ENCODE measurements around the gene ANKRD12. TPM values are rescaled to one million over a fixed set of nuclear protein-coding genes. Genes with fewer than 3 reads are reported as not detected.
"Not testable (repeated sequence)": the region's sequence is repeated elsewhere in the genome, so short reads cannot be mapped to it uniquely, and the experiment has no call there.

The ANKRD12 gene
- total RNA-seq, 1 donor from 2014 or later: 135 TPM

DNA sequence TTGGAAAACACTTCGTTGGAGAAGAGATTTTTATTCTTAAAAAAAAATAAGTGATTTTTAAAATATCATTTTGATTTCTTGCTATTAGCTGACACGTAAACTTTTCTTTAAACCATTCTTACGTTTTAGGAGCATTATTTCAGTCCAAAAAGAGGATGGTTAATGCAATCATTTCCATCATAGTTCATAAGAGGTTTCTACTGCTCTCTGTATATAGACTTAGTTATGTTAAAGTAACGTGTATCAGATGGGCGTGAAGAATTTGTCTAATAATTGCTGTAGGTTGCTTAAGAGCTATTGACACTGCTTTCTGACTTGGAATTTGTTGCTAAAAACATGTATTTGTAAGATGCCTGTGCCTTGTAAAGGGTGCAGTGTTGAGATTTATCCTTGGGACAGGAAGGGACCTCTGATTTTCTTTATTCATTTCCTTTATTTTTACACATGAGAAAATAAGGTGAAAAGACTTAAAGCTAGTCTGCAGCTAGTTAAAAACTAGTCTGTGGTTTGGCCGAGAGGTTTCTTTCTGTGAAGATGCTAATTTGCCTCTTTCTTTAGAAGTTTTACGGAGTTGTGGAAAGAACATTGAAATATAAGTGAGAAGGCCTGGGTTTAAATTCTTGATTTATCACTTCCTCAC lies 2.9 kb downstream of the ANKRD12 start:
- DNase-seq (ENCODE audit: low spot score in 2 of 2) (no peak), FAIRE-seq (no peak)

DNA sequence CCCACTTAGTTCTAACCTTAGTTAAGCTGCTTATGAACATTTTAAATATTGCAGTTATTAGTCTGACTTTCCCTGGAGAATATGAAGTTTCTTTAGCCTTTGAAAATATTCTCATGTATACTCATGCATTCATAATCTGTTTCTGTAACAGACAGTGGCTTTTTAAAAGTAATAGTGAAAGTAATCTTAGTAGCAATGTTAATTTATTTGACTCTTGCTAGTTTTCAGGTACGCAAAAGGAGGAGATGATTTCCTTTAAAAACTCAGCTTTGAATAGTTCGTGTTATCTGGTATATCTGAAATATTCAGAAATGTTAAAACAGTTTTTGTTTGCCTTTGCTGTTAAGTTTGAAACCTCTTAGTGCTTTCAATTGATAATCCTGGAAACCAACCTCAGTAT lies 3.8 kb downstream of the ANKRD12 start:
- DNase-seq (ENCODE audit: low spot score in 2 of 2): no peak
- FAIRE-seq: no peak

DNA sequence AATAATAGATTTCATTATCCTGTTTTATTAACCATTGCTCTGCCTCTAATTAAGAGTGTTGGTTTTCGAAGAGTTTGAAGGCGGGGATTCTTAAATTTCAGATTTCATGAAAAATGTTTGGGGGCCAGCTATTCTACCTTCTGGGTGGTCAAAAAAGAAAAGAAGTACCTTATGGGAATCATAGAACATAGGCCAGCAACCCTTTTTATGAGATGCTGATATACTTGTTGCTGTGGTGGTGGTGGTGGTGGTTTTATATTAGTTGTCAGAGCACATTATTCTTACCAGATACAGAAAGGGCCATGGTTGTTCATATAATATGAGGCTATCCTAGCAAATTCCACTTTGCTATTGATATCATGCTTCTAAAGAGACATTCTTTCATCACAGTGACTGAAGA lies 4.4 kb downstream of the ANKRD12 start:
- FAIRE-seq (no peak), DNase-seq (ENCODE audit: low spot score in 2 of 2) (no peak)

DNA sequence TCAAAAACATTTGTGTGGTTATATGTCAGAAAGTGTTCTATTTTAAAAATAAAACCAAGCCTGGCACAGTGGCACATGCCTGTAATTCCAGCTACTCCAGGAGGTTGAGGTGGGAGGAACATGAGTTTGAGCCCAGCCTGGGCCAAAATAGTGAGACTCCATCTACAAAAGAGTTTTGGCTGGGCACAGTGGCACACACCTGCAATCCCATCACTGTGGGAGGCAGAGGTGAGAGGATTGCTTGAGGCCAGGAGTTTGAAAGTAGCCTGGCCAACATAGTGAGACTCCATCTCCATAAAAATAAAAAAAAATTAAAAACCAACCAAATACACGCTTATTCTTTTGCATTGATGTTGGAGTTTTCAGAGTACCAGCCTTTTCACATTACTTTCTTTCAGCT lies 9.6 kb downstream of the ANKRD12 start:
- DNase-seq (ENCODE audit: low spot score in 2 of 2) (no peak), FAIRE-seq (no peak)

DNA sequence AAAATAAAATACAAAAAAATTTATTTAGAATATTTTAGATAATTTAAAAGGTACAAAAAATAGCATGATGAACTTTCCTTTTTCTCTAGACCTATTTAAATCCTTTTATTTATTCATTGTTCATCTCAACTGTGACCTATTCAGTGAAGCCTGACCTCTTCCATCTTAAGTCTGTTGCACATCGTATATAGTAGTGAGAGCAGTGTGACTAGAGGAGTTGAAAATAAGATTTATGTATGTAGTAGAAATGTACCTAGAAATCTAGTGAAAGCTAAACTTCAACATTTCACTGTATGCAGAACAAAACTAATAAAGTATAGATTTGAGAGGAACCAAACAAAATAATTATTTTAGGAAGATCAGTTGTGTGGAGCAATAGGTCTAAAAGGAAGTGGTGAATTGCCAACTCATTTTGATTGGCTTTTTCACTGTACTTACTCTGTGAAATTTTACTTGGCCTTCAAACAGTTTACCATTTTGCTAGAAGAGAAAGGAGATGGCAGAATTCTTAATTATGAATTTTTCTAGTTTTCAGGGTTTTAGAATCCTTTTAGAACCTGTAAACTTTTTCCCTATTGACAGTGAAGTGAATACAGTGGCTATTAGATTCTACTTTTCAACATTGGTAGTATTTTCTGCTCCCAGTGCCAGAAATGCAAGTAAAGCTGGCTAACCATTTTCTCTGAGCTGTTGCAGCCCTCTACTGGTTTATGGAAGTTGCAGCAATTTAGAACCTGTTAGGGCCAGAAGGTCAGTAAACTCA lies 11.0 kb downstream of the ANKRD12 start:
- DNase-seq (ENCODE audit: low spot score in 2 of 2) (peak; percentile 28 to 39), FAIRE-seq (peak; percentile 76)

DNA sequence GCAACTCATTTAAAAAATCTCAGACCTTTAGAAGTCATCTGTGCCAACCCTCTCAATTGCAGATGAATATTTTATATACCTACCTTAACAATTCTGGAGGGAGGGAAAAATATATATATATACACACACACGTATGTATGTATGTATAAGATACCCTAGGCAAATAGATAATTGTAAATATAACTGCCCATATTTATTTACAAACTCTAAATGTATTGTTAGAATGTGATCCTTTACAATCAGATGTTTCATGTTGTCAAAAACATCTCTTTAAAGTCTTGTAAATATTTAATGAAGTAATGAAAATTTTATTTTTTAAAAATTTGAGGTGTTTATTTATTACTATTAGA lies 11.6 kb downstream of the ANKRD12 start:
- FAIRE-seq (peak; percentile 10), DNase-seq (ENCODE audit: low spot score in 2 of 2) (no peak)

DNA sequence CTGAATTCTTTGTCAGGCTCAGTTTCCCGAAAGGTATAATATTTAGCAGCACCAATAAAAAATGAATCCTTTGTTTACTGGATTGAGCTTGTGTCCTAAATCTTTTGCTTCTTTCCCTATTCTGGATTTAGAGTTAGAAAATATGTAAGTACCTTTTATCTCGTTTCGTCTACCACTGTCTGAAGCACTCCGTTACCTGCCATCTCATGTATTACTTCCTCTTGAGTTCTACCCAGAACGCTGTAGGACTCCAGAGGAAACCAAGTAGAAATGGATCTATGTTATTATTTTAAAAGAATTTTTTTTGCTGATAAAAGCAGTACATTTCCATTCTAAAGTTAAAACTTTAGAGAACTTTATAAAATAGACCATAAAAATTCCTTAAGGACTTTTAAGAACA lies 13.5 kb downstream of the ANKRD12 start:
- DNase-seq (ENCODE audit: low spot score in 2 of 2) (no peak), FAIRE-seq (no peak)

DNA sequence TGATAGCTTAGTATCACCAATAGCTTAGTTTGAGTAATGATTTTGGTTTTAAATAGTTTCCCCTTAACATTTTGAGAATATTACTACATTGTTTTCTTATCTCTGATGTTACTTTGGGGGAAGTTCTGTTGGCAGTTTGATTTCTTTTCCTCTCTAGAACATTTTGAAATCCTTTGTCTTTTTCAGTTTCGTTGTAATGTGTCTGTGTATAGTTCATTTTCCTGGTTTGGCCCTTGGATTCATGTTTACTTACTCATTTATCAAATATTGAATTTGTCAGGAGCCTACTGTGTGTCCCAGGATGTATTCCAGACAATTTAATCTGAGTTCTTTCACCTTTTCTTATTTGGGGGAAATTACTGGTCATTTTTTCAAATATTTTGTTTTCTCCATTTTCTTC lies 16.7 kb downstream of the ANKRD12 start:
- DNase-seq (ENCODE audit: low spot score in 2 of 2) (no peak), FAIRE-seq (no peak)

DNA sequence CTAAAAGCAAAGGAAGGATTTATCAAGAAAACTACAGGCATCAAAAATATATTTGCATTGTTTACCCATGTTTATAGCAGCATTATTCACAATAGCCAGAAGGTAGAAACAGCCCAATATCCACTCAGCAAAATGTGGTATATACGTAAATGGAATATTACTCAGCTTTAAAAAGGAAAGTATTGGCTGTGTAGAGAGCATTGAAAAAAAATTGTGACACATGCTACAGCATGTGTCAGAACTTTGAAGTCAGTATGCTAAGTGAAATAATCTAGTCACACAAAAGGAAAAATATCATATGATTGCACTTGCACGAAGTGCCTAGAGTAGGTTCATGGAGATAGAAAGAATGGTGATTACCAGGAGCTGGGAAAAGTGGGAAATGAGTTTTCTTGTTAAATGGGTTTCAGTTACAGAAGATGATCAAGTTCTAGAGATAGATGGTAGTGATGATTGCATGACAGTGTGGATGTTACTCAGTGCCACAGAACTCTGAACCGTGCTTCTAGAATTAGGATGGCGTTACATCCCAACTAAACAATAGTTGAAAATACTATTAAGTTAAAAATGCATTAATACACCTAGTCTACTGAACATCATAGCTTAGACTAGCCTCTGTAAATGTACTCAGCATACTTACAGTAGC lies 20.1 kb downstream of the ANKRD12 start:
- no peak for DNase-seq (ENCODE audit: low spot score in 2 of 2)
- no peak for FAIRE-seq

DNA sequence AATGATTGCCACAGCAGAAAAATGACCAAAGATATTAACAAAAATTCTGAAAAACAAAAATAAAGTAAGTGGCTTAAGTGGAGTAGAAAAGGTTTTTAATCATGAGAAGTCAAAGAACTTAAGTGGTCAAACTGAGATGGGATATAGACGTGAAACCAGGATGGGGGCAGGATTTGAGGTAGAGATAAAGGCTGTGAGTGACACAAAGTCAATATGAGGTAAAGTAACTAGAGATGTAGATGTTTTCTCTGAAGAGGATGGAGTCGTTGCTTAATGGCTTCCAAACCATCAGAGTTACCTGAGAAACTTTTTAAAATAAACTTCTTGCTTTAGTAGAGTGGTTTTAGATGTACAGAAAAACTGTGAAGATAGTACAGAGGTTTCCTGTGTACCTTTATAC lies 21.2 kb downstream of the ANKRD12 start:
- DNase-seq (ENCODE audit: low spot score in 2 of 2) (no peak), FAIRE-seq (no peak)

DNA sequence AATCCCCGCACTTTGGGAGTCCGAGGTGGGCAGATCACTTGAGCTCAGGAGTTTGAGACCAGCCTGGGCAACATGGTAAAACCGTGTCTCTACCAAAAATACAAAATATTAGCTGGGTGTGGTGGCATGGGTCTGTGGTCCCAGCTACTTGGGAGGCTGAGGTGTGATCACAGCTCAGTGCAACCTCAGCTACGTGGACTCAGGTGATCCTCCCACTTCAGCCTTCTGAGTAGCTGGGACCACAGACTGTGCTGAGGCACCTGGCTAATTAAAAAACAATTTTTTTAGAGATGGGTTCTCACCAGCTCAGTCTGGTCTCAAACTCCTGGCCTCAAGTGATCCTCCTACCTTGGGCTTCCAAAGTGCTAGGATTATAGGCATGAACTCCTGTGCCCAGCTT lies 23.4 kb downstream of the ANKRD12 start:
- DNase-seq (ENCODE audit: low spot score in 2 of 2): no peak
- FAIRE-seq: no peak

DNA sequence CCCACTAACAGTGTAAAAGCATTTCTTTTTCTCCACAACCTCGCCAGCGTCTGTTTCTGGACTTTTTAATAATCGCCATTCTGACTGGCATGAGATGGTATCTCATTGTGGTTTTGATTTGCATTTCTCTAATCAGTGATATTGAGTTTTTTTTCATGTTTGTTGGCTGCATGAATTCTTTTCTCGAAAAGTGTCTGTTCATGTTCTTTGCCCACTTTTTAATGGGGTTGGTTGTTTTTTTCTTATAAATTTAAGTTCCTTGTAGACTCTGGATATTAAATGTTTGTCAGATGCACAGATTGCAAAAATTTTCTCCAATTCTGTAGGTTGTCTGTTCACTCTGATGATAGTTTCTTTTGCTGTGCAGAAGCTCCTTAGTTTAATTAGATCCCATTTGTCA lies 26.1 kb downstream of the ANKRD12 start:
- FAIRE-seq; DNase-seq (ENCODE audit: low spot score in 2 of 2): not testable (repeated sequence)

DNA sequence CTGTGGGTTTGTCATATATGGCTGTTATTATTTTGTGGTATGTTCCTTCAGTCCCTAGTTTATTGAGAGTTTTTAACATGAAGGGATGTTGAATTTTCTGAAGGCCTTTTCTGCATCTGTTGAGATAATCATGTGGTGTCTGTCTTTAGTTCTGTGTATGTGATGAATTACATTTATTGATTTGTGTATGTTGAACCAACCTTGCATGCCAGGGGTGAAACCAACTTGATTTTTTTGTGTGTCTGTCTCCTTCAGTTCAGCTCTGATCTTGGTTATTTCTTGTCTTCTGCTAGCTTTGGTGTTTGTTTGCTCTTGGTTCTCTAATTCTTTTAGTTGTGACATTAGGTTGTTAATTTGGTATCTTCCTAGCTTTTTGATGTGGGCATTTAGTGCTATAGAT lies 27.6 kb downstream of the ANKRD12 start:
- FAIRE-seq; DNase-seq (ENCODE audit: low spot score in 2 of 2): not testable (repeated sequence)

DNA sequence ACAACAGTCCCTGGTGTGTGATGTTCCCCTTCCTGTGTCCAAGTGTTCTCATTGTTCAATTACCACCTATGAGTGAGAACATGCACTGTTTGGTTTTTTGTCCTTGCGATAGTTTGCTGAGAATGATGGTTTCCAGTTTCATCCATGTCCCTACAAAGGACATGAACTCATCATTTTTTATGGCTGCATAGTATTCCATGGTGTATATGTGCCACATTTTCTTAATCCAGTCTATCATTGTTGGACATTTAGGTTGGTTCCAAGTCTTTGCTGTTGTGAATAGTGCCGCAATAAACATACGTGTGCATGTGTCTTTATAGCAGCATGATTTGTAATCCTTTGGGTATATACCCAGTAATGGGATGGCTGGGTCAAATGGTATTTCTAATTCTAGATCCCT lies 29.3 kb downstream of the ANKRD12 start:
- not testable (repeated sequence) for DNase-seq (ENCODE audit: low spot score in 2 of 2); FAIRE-seq

DNA sequence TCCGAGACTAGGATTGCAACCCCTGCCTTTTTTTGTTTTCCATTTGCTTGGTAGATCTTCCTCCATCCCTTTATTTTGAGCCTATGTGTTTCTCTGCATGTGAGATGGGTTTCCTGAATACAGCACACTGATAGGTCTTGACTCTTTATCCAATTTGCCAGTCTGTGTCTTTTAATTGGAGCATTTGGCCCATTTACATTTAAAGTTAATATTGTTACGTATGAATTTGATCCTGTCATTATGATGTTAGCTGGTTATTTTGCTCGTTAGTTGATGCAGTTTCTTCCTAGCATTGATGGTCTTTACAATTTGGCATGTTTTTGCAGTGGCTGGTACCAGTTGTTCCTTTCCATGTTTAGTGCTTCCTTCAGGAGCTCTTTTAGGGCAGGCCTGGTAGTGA lies 32.9 kb downstream of the ANKRD12 start:
- DNase-seq (ENCODE audit: low spot score in 2 of 2); FAIRE-seq: not testable (repeated sequence)

DNA sequence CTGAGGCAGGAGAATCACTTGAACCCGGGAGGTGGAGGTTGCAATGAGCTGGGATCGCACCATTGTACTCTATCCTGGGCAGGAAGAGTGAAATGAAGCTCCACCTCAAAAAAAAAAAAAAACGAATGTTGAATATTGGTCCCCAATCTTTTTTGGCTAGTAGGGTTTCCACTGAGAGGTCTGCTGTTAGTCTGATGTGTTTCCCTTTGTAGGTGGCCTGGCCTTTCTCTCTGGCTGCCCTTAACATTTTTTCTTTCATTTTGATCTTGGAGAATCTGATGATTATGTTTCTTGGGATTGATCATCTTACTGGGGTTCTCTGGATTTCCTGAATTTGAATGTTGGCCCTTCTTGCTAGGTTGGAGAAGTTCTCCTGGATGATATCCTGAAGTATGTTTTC lies 35.3 kb downstream of the ANKRD12 start:
- FAIRE-seq; DNase-seq (ENCODE audit: low spot score in 2 of 2): not testable (repeated sequence)

DNA sequence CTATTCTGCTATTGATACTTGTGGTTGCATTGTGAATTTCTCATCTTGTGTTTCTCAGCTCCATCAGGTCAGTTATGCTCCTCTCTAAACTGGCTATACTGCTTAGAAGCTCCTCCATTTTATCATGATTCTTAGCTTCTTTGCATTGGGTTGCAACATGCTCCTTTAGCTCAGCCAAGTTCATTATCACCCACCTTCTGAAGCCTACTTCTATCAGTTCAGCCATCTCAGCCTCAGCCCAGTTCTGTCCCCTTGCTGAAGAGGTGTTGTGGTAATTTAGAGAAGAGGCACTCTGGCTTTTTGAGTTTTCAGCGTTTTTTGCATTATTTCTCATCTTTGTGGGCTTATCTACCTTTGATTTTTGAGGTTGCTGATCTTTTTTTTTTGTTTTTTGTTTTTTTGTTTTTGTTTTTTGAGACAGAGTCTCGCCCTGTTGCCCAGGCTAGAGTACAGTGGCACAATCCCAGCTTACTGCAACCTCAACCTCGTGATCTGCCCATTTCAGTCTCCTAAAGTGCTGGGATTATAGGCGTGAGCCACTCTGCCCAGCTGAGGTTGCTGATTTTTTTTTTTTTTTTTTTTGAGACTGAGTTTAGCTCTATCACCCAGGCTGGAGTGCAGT lies 36.0 kb downstream of the ANKRD12 start:
- DNase-seq (ENCODE audit: low spot score in 2 of 2) (no peak), FAIRE-seq (no peak)

DNA sequence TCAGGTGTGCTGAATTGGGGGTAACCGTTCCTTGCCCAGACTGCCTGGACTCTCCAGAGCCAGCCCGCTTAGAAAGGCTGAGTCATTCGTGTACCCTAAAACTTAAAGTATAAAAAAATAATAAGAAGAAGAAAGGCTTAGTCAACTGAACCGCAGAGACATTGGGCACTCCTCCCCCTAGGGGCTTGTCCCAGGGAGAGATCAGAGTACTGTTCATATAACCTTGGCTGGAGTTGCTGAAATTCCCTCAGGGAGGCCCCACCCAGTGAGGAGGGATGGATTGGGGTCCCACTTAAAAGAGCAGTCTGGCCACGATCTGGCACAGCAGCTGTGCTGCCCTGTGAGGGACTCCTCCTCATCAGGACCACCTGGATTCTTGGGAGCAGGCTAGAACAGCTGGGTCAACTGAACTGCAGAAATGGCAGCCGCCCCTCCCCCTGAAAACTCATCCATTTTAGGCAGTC lies 37.2 kb downstream of the ANKRD12 start:
- DNase-seq (ENCODE audit: low spot score in 2 of 2) (no peak), FAIRE-seq (no peak)

DNA sequence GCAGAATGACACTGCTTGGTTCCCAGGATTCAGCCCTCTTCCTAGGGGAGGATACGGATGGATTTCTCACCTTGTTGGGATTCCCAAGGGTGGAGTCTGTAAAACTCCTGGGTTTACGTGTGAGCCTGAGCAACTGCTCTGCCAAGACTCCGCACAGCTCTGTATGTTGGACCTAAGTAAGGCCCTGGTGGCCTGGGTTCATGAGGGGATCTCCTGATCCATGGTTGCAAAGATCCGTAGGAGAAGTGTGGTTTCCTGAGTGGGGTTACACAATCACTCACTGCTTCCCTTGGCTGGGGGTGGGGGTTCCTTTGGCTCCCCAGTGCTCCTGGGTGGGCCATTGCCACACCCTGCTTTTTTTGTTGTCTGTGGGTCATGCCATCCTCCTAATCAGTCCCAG lies 37.7 kb downstream of the ANKRD12 start:
- DNase-seq (ENCODE audit: low spot score in 2 of 2) (no peak), FAIRE-seq (no peak)

DNA sequence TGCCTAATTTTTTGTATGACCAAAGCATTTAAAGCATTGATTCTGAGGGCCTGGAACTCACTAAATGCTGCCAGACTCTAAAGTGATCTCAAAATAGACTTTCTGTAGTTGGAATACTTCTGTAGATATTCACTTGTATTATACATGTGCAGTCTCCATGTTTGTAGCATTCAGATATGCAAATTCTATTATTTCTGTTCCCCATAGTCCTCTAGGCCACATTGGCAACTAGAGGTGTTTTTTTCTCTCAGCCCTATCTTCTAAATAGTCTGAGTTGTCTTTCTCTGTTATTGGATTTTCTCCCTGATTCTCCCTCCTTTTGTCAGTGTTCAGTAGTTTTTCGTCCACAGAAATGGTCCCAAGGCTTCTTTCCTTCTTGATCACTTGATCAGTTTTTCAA lies 38.5 kb downstream of the ANKRD12 start:
- DNase-seq (ENCODE audit: low spot score in 2 of 2) (no peak), FAIRE-seq (no peak)

DNA sequence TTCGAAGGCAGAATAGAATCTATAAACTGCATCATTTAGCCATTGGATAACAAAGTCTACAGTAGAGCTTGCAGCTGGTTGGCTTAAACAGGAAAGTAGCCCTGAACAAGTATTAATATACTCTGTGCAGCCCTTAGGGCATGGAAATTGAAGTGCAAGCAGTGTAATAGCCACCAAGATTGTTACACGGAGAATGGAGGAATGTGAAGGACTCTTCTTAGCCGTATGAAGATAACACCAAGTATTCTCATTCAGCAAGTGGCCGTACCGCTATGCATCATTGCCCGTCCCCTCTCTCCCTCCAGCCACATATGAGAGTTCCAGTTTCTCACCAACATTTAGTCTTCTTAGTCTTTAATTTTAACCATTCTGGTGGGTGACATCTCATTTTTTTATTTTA lies 40.5 kb downstream of the ANKRD12 start:
- FAIRE-seq (no peak), DNase-seq (ENCODE audit: low spot score in 2 of 2) (no peak)

Measured in frontal cortex (tissue), 4 donors.